Sigmoid colon (tissue), 4 donors: ENCODE data around the gene MARCHF9.

Experiments
- CTCF ChIP-seq, 4 experiments: fragments of 450-650 bp in 3 of 4; fragments of 200-600 bp in 1 of 4; IDR thresholded peaks; one replicate each; pipeline ENCODE4 v1.5.1; 2016 to 2019; ENCODE audit warnings: antibody characterized with exemption in 4 of 4, mild to moderate bottlenecking in 3 of 4, moderate library complexity in 2 of 4
- EP300 ChIP-seq, 4 donors: sonication (generic); formaldehyde crosslinking; IDR thresholded peaks; one replicate each; pipeline ENCODE4 v1.6.1; 2017; ENCODE audit warnings: antibody characterized with exemption in 4 of 4
- POLR2A ChIP-seq, 2 donors: fragments of 450-650 bp; IDR thresholded peaks; one replicate each; pipeline ENCODE4 v1.6.1; 2016; ENCODE audit warnings: antibody characterized with exemption in 2 of 2, mild to moderate bottlenecking in 2 of 2, moderate library complexity in 2 of 2
- POLR2AphosphoS5 ChIP-seq, 4 donors: sonication (generic); formaldehyde crosslinking; IDR thresholded peaks; one replicate each; pipeline ENCODE4 v1.6.1; 2017; ENCODE audit warnings: antibody characterized with exemption in 4 of 4

DNA sequence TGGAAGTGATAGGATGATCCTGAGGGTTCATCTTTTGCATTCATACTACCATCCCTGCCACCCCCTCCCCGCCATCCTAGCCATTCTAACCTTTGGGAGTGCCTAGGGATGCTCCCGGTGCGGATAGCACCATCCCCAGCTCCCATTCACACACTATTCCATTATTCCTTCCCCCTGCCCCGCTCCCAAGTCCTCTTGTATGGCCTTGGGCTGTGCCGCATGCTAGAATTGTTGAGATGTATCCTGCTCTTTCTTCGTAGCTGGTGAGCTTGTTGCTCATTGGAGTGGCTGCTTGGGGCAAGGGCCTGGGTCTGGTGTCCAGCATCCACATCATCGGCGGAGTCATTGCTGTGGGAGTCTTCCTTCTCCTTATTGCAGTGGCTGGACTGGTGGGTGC, 9.4 kb upstream of the MARCHF9 start:
- no peak for TF ChIP-seq CTCF (IDR thresholded peaks at IDR 0.05)
- TF ChIP-seq POLR2A (IDR thresholded peaks at IDR 0.05), result no peak
- no peak for TF ChIP-seq EP300 (IDR thresholded peaks at IDR 0.05)
- TF ChIP-seq POLR2AphosphoS5 (IDR thresholded peaks at IDR 0.05), result no peak
